H9 (cell line): Measurements from ENCODE around the gene GAPDH. TPM values are rescaled to one million over a fixed set of nuclear protein-coding genes. Genes with fewer than 3 reads are reported as not detected.
A peak's percentile ranks its signal among the peaks of the same experiment; 100 is the strongest.

Source experiments
- DNase-seq: peaks from one replicate; pipeline ENCODE4 v3.0.0-alpha.2; 2017
- H2AFZ ChIP-seq: one replicate; pipeline ENCODE4 v1.6.1; 2013; ENCODE audit warnings: mild to moderate bottlenecking, low read length, control low read depth, moderate library complexity
- H2AK5ac ChIP-seq: 2 replicates; pipeline ENCODE4 v1.6.1; 2013; ENCODE audit warnings: low read length, control low read depth, mixed read lengths; ENCODE audit not compliant: insufficient read length
- H2BK120ac ChIP-seq: one replicate; pipeline ENCODE4 v1.6.1; 2013; ENCODE audit warnings: low read depth, mild to moderate bottlenecking, low read length, control low read depth, inconsistent platforms; ENCODE audit not compliant: poor library complexity, severe bottlenecking
- H2BK12ac ChIP-seq: 2 replicates; pipeline ENCODE4 v1.6.1; 2013; ENCODE audit warnings: low read length, control low read depth, mixed read lengths, low read depth; ENCODE audit not compliant: insufficient read length
- H2BK15ac ChIP-seq: 2 replicates; pipeline ENCODE4 v1.6.1; 2013; ENCODE audit warnings: low read depth, low read length, control low read depth
- H2BK20ac ChIP-seq: one replicate; pipeline ENCODE4 v1.6.1; 2013; ENCODE audit warnings: low read depth, mild to moderate bottlenecking, low read length, control low read depth, inconsistent platforms; ENCODE audit not compliant: poor library complexity, severe bottlenecking
- H2BK5ac ChIP-seq: 2 replicates; pipeline ENCODE4 v1.6.1; 2013; ENCODE audit warnings: low read length, control low read depth, mixed read lengths; ENCODE audit not compliant: insufficient read length
- H3K14ac ChIP-seq: 2 replicates; pipeline ENCODE4 v1.6.1; 2013; ENCODE audit warnings: low read length, control low read depth; ENCODE audit not compliant: insufficient read depth
- H3K18ac ChIP-seq: 2 replicates; pipeline ENCODE4 v1.6.1; 2013; ENCODE audit warnings: low read depth, mild to moderate bottlenecking, mixed read lengths, low read length, control low read depth; ENCODE audit not compliant: insufficient read length
- H3K23ac ChIP-seq: 2 replicates; pipeline ENCODE4 v1.6.1; 2013; ENCODE audit warnings: low read length, control low read depth, mixed read lengths, low read depth; ENCODE audit not compliant: insufficient read length
- H3K23me2 ChIP-seq: 2 replicates; pipeline ENCODE4 v1.6.1; 2013; ENCODE audit warnings: low read depth, mild to moderate bottlenecking, mixed read lengths, low read length, control low read depth; ENCODE audit not compliant: insufficient read length, poor library complexity, severe bottlenecking
- H3K27ac ChIP-seq: 2 replicates; pipeline ENCODE4 v1.5.1; 2013; ENCODE audit warnings: low read length, control low read depth, mixed read lengths, low read depth; ENCODE audit not compliant: insufficient read length
- H3K27me3 ChIP-seq: 2 replicates; pipeline ENCODE4 v1.6.1; 2013; ENCODE audit warnings: low read length, control low read depth, inconsistent platforms; ENCODE audit not compliant: insufficient read depth
- H3K4ac ChIP-seq: 2 replicates; pipeline ENCODE4 v1.6.1; 2013; ENCODE audit warnings: low read depth, mild to moderate bottlenecking, control low read depth, inconsistent platforms, low read length, moderate library complexity
- H3K4me1 ChIP-seq: 2 replicates; pipeline ENCODE4 v1.6.1; 2013; ENCODE audit warnings: low read length, control low read depth, inconsistent platforms; ENCODE audit not compliant: insufficient read depth
- H3K4me2 ChIP-seq: 2 replicates; pipeline ENCODE4 v1.6.1; 2013; ENCODE audit warnings: low read length, control low read depth, mixed read lengths; ENCODE audit not compliant: insufficient read length, insufficient read depth
- H3K56ac ChIP-seq: 2 replicates; pipeline ENCODE4 v1.6.1; 2013; ENCODE audit warnings: low read depth, mild to moderate bottlenecking, mixed read lengths, low read length, control low read depth; ENCODE audit not compliant: insufficient read length
- H3K79me1 ChIP-seq: 2 replicates; pipeline ENCODE4 v1.6.1; 2013; ENCODE audit warnings: low read depth, mild to moderate bottlenecking, moderate library complexity, low read length, control low read depth, inconsistent platforms; ENCODE audit not compliant: insufficient read depth, poor library complexity, severe bottlenecking
- H3K79me2 ChIP-seq: 2 replicates; pipeline ENCODE4 v1.6.1; 2013; ENCODE audit warnings: low read length, control low read depth, inconsistent platforms; ENCODE audit not compliant: insufficient read depth
- H3K9ac ChIP-seq: 2 replicates; pipeline ENCODE4 v1.6.1; 2013; ENCODE audit warnings: low read length, control low read depth, mixed read lengths; ENCODE audit not compliant: insufficient read length; ENCODE audit errors: extremely low read depth
- H3K9me3 ChIP-seq: one replicate; pipeline ENCODE4 v1.6.1; 2013; ENCODE audit warnings: low read depth, low read length, inconsistent platforms; ENCODE audit not compliant: control insufficient read depth
- H3T11ph ChIP-seq: one replicate; pipeline ENCODE4 v1.6.1; 2013; ENCODE audit warnings: mild to moderate bottlenecking, low read length, control low read depth, inconsistent platforms
- H4K20me1 ChIP-seq: one replicate; pipeline ENCODE4 v1.6.1; 2013; ENCODE audit not compliant: control insufficient read depth, insufficient read length, insufficient read depth
- H4K5ac ChIP-seq: 2 replicates; pipeline ENCODE4 v1.6.1; 2013; ENCODE audit warnings: low read depth, mild to moderate bottlenecking, mixed read lengths, low read length, control low read depth; ENCODE audit not compliant: insufficient read length
- H4K8ac ChIP-seq: replicated peaks from 2 replicates; pipeline ENCODE4 v1.6.1; 2013; ENCODE audit warnings: low read length, control low read depth, mixed read lengths, low read depth; ENCODE audit not compliant: insufficient read length
- H4K91ac ChIP-seq: 2 replicates; pipeline ENCODE4 v1.6.1; 2013; ENCODE audit warnings: low read depth, mild to moderate bottlenecking, moderate library complexity, mixed read lengths, low read length, control low read depth; ENCODE audit not compliant: insufficient read length
- H3K27ac Mint-ChIP-seq, 3 experiments: 2 replicates in 2 of 3; 3 replicates in 1 of 3; pipeline ENCODE4 v1.8.0; 2020 to 2021; ENCODE audit warnings: mixed read lengths in 3 of 3, mild to moderate bottlenecking in 1 of 3, moderate library complexity in 1 of 3
- H3K27me3 Mint-ChIP-seq: 2 replicates; pipeline ENCODE4 v1.8.0; 2021; ENCODE audit warnings: low read depth, mild to moderate bottlenecking, moderate library complexity, mixed read lengths
- H3K36me3 Mint-ChIP-seq, 3 experiments: 2 replicates in 2 of 3; 3 replicates in 1 of 3; pipeline ENCODE4 v1.8.0; 2020 to 2021; ENCODE audit warnings: low read depth in 3 of 3, mixed read lengths in 3 of 3; ENCODE audit not compliant: insufficient read depth in 1 of 3
- H3K4me1 Mint-ChIP-seq, 2 experiments: 2 replicates each; pipeline ENCODE4 v1.8.0; 2020; ENCODE audit warnings: mixed read lengths in 2 of 2
- H3K4me3 Mint-ChIP-seq, 2 experiments: 2 replicates in 1 of 2; 3 replicates in 1 of 2; pipeline ENCODE4 v1.8.0; 2020 to 2021; ENCODE audit warnings: mild to moderate bottlenecking in 2 of 2, mixed read lengths in 2 of 2, moderate library complexity in 1 of 2
- H3K9me3 Mint-ChIP-seq, 2 experiments: 2 replicates in 1 of 2; 3 replicates in 1 of 2; pipeline ENCODE4 v1.8.0; 2020; ENCODE audit warnings: mild to moderate bottlenecking in 2 of 2, mixed read lengths in 2 of 2, moderate library complexity in 1 of 2
- WGBS: extraction: QIAGEN DNeasy Blood & Tissue Kit; methylation state at CpG from one replicate; pipeline ENCODE4 v1.1.7; 2013; ENCODE audit warnings: missing lambda C conversion rate, low lambda C conversion rate, mixed read lengths; ENCODE audit not compliant: insufficient read length; ENCODE audit errors: extremely low coverage; 5-methylcytosine and 5-hydroxymethylcytosine counted together
- total RNA-seq: library from RNA; stranded (reverse); gene quantifications from 2 replicates; pipeline ENCODE4 v1.2.1, GENCODE V29; 2021
- TF ChIP-seq, protein P1 (sequence below): fragments of 200-600 bp; sonication (generic); conservative IDR thresholded peaks from 3 replicates; pipeline ENCODE4 v1.8.0; 2021; ENCODE audit warnings: antibody characterized with exemption, mild to moderate bottlenecking

The GAPDH gene
- total RNA-seq, 1 experiment from 2014 or later, result 4,581 TPM

DNA sequence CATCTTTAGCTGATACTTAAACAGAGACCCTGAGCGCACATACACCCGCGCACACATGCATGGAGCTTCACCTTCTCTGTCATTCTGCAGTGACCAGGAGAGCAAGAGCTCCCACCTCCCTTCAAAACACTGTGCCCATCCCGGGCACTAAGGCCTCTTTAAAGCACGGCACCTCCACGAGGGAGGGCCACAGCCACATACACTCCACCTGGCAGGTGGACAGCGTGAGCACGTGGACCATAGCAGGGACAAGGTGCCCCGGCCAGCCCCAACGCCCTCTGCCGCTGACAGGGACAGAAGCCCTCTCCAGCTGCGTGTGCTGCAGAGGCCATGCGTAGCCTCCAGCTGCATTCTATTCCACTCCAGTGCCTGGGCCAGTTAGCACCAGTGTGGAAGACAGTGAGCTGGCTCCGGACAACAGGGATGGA, 5.4 kb downstream of the GAPDH start:
- Histone ChIP-seq H4K8ac (no peak overlapping the region), H2AFZ (no peak overlapping the region), H3K4me1 (no peaks in the 10 kb centered on the region; the same call in 1 of the 2 replicates), H3K14ac (no peak overlapping the region), H3K23ac (no peak overlapping the region), H2BK12ac (no peak overlapping the region), H2BK5ac (no peak overlapping the region), H3K4ac (no peak overlapping the region), H2AK5ac (no peak overlapping the region), H3K79me1 (no peaks in the 10 kb centered on the region), H2BK20ac (no peak overlapping the region), H2BK120ac (no peak overlapping the region), H4K20me1 (peaks cover 2% of the 10 kb centered on the region), H3K18ac (no peak overlapping the region), H3K27ac (no peak overlapping the region), H4K5ac (no peak overlapping the region), H3K23me2 (peaks cover 11% of the 10 kb centered on the region), H3K79me2 (peaks cover 8% of the 10 kb centered on the region; the same call in 1 of the 2 replicates), H2BK15ac (no peak overlapping the region), H3K9me3 (no peaks in the 10 kb centered on the region), H3K9ac (no peak overlapping the region), H3K4me2 (no peak overlapping the region), H3K27me3 (no peaks in the 10 kb centered on the region), H3T11ph (no peak overlapping the region), H4K91ac (no peak overlapping the region), H3K56ac (no peak overlapping the region)
- Mint-ChIP-seq H3K36me3 (peaks cover 43 to 81% (median 63%) of the 10 kb centered on the region in 3 experiments), H3K4me1 (peaks cover 34 to 37% of the 10 kb centered on the region in 2 experiments), H3K27me3 (peaks cover 5% of the 10 kb centered on the region; the same call in 1 of the 2 replicates), H3K4me3 (peak overlapping the region; percentile 21 to 56; a peak in 3 of 5 replicates), H3K9me3 (no peaks in the 10 kb centered on the region; a peak in 1 of 5 replicates), H3K27ac (peak overlapping the region in 2 of 3 experiments; percentile 77 to 89; a peak in 4 of 7 replicates)
- no CpG with 5 or more reads among the region's 14 CpGs for WGBS
- TF ChIP-seq, protein P1, sequence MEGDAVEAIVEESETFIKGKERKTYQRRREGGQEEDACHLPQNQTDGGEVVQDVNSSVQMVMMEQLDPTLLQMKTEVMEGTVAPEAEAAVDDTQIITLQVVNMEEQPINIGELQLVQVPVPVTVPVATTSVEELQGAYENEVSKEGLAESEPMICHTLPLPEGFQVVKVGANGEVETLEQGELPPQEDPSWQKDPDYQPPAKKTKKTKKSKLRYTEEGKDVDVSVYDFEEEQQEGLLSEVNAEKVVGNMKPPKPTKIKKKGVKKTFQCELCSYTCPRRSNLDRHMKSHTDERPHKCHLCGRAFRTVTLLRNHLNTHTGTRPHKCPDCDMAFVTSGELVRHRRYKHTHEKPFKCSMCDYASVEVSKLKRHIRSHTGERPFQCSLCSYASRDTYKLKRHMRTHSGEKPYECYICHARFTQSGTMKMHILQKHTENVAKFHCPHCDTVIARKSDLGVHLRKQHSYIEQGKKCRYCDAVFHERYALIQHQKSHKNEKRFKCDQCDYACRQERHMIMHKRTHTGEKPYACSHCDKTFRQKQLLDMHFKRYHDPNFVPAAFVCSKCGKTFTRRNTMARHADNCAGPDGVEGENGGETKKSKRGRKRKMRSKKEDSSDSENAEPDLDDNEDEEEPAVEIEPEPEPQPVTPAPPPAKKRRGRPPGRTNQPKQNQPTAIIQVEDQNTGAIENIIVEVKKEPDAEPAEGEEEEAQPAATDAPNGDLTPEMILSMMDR, result no peak
- peak; percentile 46 for DNase-seq
